NCI-H2171 treated with DMSO at 0.1 percent for 48 hours (cell line): ENCODE data around the gene FAM193B.
"Not testable (repeated sequence)": the region's sequence is repeated elsewhere in the genome, so short reads cannot be mapped to it uniquely, and the experiment has no call there.

Source experiments
- DNase-seq: peaks from one replicate; lab custom pipeline; 2025; lab: John Stamatoyannopoulos, UW

The FAM193B gene

GRCh38 chr5:177576169-177576568 lies 21.8 kb upstream of the FAM193B start:
- peak; percentile 12 for DNase-seq

DNA sequence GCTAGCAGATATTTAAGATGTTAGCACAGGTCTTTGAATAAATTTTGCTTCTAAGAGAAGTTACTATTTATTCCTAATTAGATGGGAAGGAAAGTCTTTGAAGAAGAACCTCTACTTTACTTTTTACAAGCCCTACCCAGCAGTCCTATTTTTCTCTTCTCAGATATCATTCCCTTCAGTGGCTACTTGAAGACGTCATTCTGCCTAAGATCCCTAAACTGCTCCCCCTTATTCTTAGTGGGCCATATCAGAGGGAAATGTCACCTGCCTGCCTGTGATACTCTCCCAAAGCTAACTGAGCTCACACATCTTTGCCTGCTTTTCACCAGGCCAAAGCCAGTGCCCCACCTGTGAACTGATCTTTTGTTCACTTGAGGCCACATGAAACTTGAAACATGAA lies 21.1 kb upstream of the FAM193B start:
- DNase-seq: no peak

DNA sequence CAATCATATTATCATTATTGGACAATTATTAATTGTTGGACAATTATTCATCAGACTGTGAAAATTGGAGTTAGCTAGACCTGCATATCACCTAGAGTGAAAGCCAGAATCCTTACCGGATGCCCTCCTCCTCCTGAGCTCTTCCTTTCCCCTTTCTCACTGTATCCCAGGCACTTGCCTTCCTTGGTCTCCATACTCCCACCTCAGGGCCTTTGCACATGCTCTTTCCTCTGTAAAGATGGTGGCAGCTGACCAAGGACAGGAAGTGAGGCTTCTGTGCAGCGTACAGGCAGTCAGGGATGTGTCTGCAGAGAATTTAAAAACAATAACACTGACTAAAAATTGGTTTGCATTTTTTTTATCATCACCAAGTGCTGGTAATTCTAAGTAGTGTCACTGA lies 15.5 kb upstream of the FAM193B start:
- no peak for DNase-seq

- no peak for DNase-seq
These were observed 14.0 kb upstream of the FAM193B start for GRCh38 chr5:177568326-177568725.

DNA sequence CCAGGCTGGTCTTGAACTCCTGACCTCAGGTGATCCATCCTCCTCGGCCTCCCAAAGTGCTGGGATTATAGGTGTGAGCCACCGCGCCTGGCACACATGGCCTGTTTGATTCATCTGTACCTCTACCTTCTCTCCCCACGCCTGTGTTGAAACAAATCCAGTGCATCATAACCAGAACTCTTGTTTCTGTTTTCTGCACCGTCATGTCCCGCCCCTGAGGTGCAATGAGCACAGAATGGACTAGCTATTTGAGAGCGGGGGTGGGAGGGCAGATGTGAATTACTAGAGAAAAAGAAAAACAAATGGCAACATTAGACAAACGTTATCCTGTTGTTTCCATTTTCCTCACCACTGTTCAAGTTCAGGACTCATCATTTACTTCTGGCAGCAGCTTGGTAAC lies 10.7 kb upstream of the FAM193B start:
- no peak for DNase-seq

DNA sequence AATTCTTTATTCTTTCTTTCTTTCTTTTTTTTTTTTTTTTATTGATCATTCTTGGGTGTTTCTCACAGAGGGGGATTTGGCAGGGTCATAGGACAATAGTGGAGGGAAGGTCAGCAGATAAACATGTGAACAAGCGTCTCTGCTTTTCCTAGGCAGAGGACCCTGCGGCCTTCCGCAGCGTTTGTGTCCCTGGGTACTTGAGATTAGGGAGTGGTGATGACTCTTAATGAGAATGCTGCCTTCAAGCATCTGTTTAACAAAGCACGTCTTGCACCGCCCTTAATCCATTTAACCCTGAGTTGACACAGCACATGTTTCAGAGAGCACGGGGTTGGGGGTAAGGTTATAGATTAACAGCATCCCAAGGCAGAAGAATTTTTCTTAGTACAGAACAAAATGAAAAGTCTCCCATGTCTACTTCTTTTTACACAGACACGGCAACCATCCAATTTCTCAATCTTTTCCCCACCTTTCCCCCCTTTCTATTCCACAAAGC lies 5.1 kb upstream of the FAM193B start:
- not testable (repeated sequence) for DNase-seq

DNA sequence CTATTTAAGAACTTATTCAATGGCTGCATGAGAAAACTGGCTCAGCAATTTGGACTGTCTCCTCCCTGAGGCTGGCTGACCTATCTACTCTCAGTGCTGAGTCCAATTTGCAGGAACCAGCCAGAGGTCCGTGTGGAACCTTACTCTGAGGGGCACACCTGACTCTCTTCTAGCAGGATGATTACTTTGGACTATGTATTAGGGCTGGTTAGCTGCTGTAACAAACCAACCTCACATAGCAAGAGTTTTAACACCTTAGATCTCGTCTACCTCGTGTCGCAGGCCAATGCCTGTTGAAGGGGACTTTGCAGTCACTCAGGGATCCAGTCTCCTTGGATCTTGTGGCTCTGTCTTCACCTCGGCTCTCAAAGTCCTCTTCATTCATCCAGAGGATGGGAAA lies 3.4 kb upstream of the FAM193B start:
- no peak for DNase-seq

DNA sequence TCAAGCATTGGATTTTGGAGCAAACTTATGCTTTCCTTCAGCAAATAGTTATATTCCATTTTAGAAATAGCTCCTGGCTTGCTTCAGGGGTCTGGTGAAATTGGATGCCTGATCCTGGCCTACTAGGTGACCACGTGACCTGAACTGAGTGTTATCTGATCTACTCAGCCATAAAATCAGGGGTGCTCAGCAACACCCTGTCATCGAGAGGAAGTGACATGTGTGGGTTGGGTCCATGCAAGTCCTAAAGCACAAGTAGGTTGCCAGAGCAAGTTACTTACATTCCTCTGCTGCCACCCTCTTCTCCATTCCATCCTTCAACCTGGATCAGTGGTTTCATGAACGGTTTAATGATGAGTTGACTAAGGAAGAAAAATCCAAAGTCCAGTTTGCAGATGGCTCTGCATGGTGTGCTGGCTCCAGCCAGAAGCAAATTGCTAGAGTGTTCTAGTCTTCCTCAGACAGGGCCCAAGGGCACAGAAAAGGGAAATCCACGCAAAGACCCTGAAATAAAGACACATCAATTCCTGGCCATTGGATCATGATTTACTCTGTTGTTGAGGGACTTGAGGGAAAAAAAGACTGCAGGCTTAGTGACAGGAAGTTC lies 2.8 kb upstream of the FAM193B start:
- DNase-seq: no peak

GRCh38 chr5:177555665-177556064 lies 1.3 kb upstream of the FAM193B start:
- DNase-seq: no peak

DNA sequence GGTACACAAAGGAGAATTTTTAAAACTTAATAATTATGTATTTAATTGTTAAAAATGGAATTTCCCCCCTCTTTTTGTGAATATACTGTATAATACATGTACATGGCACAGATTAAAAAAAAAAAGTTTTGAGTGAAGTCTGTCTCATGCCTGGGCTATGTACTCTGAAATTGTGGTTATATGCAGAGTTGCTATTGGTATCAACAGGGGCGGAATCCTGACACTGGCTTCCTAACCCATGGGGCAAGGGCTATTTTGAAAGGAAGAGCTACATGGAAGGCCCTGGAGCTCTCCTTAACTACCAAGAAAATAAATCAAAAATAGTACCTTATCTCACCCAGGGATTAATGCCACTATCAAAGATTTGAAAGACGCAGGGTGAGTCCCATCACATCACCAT lies 865 bp upstream of the FAM193B start:
- no peak for DNase-seq

- DNase-seq: no peak
These were observed 513 bp downstream of the FAM193B start for GRCh38 chr5:177553671-177554429.

- no peak for DNase-seq
These were observed 1.4 kb downstream of the FAM193B start for GRCh38 chr5:177552839-177553455.

DNA sequence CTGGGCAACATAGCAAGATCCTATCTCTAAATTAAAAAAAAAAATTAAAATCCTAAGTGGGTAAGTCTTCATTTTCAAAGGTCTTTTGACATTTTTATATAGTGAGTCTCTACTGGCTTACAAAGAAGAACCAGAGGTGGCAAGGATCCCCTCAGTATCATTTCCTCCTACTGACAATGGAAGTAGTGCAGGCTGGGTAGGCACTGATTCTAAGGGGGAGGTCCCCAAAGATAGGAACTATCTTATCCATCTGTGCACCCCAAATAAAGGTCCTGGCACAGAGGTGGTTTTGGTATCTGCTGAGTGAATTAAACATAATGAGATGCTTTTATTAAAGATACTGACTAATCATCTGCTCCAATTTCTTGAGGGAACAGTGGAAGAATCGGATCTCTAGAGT lies 4.2 kb downstream of the FAM193B start:
- DNase-seq: no peak

DNA sequence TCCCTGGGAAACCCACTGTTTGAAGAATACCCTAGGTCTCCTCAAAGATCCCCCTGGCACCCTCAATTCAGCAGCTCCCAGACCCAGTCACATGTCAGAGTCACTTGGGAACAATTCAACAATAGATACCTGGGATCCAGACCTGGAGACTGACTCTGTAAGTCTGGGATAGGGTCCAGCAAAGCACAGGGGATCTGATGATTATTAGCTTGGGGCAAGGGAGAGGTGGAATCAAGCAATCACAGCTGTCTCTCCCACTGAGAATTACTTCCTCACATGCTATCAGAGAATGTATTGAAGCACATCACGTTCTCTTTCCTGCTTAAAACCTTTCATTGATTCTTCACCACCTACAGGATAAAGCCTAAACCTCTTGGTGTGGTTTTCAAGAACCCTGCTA lies 5.9 kb downstream of the FAM193B start:
- DNase-seq: no peak

- DNase-seq: no peak
These were observed 6.6 kb downstream of the FAM193B start for GRCh38 chr5:177547736-177548135.

DNA sequence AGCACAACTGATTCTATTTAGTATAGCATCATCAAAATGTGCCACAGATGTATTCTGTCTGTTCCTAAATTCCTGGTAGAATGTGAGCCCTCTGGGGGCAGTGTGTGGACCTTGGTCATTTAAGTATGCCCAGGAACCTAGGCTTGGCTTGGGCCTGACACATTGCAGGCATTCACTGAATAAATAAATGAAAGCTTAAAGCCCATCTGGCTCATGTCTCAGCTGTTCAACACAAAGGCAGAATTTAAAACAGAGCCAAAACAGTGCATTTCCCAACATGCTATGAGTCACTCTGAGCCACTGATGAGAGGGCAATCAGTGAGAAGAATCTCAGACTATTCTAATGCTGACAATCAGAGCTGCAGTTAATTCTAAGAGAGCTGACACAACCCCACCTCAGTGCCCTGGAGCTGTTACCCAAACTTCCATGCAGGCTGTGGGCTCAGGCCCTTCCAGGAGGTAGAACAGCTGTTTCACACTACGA lies 8.1 kb downstream of the FAM193B start:
- no peak for DNase-seq

DNA sequence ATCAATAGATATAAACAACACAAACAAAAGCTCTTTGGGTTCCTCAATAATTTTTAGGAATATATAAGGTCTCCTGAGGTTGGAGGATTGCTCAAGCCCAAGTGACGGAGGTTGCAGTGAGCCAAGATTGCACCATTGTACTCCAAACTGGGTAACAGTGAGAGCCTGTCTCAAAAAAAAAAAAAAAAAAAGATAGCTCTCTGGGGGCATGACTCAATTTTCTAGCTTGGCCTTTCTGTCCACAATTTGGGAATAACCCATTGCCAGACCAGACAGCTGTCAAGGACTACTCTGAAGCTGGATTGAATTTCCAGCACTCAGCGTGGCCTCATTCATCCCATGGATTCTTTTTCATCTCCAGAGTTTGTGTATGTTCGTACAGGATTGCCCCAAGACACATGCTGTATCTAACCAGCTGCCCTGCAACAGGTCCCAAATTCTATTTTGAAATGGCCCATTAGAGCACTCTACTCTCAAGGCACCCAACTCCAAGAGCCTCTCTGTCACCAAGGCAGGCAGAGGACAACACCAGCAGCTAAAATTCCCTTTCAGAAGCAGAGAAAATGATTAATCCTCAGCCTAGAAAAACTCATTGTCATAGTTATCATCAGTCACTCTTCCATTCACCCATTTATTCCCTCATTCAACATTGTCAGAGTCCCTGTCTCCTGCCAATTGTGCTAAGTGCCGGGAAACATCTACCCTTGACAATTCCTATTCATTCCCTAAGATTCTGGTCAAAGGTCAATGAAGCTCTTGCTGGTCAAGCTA lies 8.7 kb downstream of the FAM193B start:
- peak; percentile 8 for DNase-seq

- no peak for DNase-seq
These were observed 11.4 kb downstream of the FAM193B start for GRCh38 chr5:177542816-177543465.

DNA sequence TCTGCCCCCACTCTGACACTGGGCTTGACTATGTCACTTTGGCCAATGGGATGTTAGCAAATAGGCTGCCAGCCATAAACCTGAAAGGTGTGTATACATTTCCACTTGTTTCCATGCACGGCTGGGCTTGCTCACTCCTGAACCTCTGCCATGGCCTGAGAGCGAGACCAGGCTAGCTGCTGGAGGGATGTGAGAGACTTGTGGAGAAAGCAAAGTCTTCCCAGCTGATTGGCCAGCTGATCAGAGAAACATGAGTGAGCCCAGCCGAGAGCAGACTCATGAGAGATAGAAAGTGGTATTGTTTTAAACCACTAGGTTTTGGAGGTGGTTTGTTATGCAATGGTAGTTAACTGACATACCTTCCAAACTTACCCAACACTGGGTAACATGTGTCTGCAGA lies 13.9 kb downstream of the FAM193B start:
- no peak for DNase-seq

GRCh38 chr5:177539411-177539810 lies 15.0 kb downstream of the FAM193B start:
- no peak for DNase-seq

DNA sequence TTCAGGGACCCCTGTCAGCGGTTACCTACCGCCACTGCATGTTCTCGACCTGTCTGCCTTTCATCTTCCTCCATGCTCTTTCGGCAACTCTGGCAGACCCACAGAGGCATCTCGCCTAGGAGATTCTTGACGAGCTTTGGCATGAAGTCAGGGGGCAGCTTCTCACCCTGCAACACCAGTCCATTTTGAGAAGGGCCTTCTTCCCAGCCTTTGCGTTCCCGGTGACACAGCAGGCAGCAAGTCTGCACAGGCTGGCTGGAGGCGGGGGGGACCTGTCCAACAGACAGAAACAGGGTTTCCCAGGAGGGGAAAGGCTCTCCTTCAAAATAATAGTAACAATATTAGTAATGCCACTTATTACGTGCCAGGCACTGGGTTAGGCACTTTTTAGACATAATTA lies 15.5 kb downstream of the FAM193B start:
- DNase-seq: no peak
